Activated CD8-positive, alpha-beta memory T cell treated with anti-CD3 and anti-CD28 coated beads for 36 hours (primary cell): ENCODE results near the gene CRB2. TPM values are rescaled to one million over a fixed set of nuclear protein-coding genes. Genes with fewer than 3 reads are reported as not detected.
"Not testable (repeated sequence)": the region's sequence is repeated elsewhere in the genome, so short reads cannot be mapped to it uniquely, and the experiment has no call there.

Experiments used
- CTCF ChIA-PET: fragments of 350-600 bp; sonication (Branson Sonifier 250); formaldehyde crosslinking; loops from one replicate; lab custom pipeline; 2021; ENCODE audit warnings: antibody characterized with exemption; lab: Charles Lee
- POLR2A ChIA-PET: fragments of 350-600 bp; sonication (Branson Sonifier 250); formaldehyde crosslinking; loops from one replicate; lab custom pipeline; 2021; ENCODE audit warnings: antibody characterized with exemption; lab: Charles Lee
- total RNA-seq, 2 experiments: library from RNA; stranded (reverse); gene quantifications; one replicate each; pipeline ENCODE4 v1.2.3, GENCODE V29; 2021

CRB2 gene
- total RNA-seq, 2 experiments from 2014 or later: not detected

GRCh38 chr9:123390337-123391135, 34.5 kb downstream of the CRB2 start:
- CTCF ChIA-PET: no interaction called here
- POLR2A ChIA-PET: no interaction called here

GRCh38 chr9:123391233-123391632, 35.2 kb downstream of the CRB2 start:
- ChIA-PET POLR2A (no interaction called here), CTCF (no interaction called here)

GRCh38 chr9:123391946-123392345, 35.9 kb downstream of the CRB2 start:
- ChIA-PET CTCF (no interaction called here), POLR2A (no interaction called here)

GRCh38 chr9:123392802-123393201, 36.8 kb downstream of the CRB2 start:
- ChIA-PET CTCF (no interaction called here), POLR2A (no interaction called here)

- ChIA-PET POLR2A (no interaction called here), CTCF (no interaction called here)
Measured at GRCh38 chr9:123394291-123395235, 38.6 kb downstream of the CRB2 start.

- ChIA-PET CTCF (no interaction called here), POLR2A (no interaction called here)
Measured at GRCh38 chr9:123395276-123395688, 39.3 kb downstream of the CRB2 start.

GRCh38 chr9:123395689-123396511, 39.9 kb downstream of the CRB2 start:
- CTCF ChIA-PET: no interaction called here
- POLR2A ChIA-PET: no interaction called here

GRCh38 chr9:123397975-123398374, 42.0 kb downstream of the CRB2 start:
- ChIA-PET CTCF (interaction anchor here (0.9 kb wide), 1 partner anchor 9 kb away, joined by 3 read pairs; no protein-coding TSS in a partner anchor), POLR2A (no interaction called here)

GRCh38 chr9:123398938-123399337, 42.9 kb downstream of the CRB2 start:
- POLR2A ChIA-PET, CTCF ChIA-PET: not testable (repeated sequence)

GRCh38 chr9:123399803-123400378, 43.9 kb downstream of the CRB2 start:
- CTCF ChIA-PET: no interaction called here
- POLR2A ChIA-PET: no interaction called here

- ChIA-PET POLR2A (no interaction called here), CTCF (no interaction called here)
Measured at GRCh38 chr9:123400926-123401503, 45.0 kb downstream of the CRB2 start.

GRCh38 chr9:123401879-123402513, 46.0 kb downstream of the CRB2 start:
- CTCF ChIA-PET: interaction anchor here (0.7 to 0.8 kb wide), 2 partner anchors 12 to 29 kb away, joined by 3 read pairs; no protein-coding TSS in a partner anchor
- POLR2A ChIA-PET: no interaction called here

GRCh38 chr9:123402981-123403509, 47.0 kb downstream of the CRB2 start:
- ChIA-PET POLR2A (no interaction called here), CTCF (interaction anchor here (0.8 kb wide), 1 partner anchor 11 kb away, joined by 3 read pairs; no protein-coding TSS in a partner anchor)

GRCh38 chr9:123406016-123406415, 50.0 kb downstream of the CRB2 start:
- CTCF ChIA-PET: no interaction called here
- POLR2A ChIA-PET: no interaction called here

- CTCF ChIA-PET: interaction anchor here (1.1 kb wide), 1 partner anchor 9 kb away, joined by 3 read pairs; no protein-coding TSS in a partner anchor
- POLR2A ChIA-PET: no interaction called here
Measured at GRCh38 chr9:123406691-123407216, 50.8 kb downstream of the CRB2 start.

GRCh38 chr9:123407217-123407851, 51.3 kb downstream of the CRB2 start:
- ChIA-PET CTCF (interaction anchor here (1.1 kb wide), 1 partner anchor 10 kb away, joined by 3 read pairs; no protein-coding TSS in a partner anchor), POLR2A (no interaction called here)
